GM23338 (cell line): ENCODE results near the gene FNIP2.

Source experiments
- CTCF ChIP-seq, 2 experiments: fragments of 200-600 bp in 1 of 2; sonication (generic) in 1 of 2; conservative IDR thresholded peaks; 2 replicates each; pipeline versions ENCODE4 v1.5.1 to v1.6.1; 2016 to 2017; ENCODE audit warnings: antibody characterized with exemption in 2 of 2, low read depth in 2 of 2, mild to moderate bottlenecking in 2 of 2, moderate library complexity in 1 of 2
- EZH2phosphoT487 ChIP-seq: fragments of 200-600 bp; sonication (generic); IDR thresholded peaks from one replicate; pipeline ENCODE4 v1.8.1; 2018; ENCODE audit warnings: antibody characterized with exemption; ENCODE audit not compliant: unreplicated experiment

GRCh38 chr4:158860856-158861255 lies 92.0 kb downstream of the FNIP2 start:
- no peak for TF ChIP-seq EZH2phosphoT487
- TF ChIP-seq CTCF (conservative IDR thresholded peaks at IDR 0.05; ENCODE audit: low read depth in 2 of 2): no peak
